Vagina (tissue), 2 donors: ENCODE measurements around the gene MINDY4.

Experiments
- POLR2A ChIP-seq, 2 donors: fragments of 450-650 bp; IDR thresholded peaks; one replicate each; pipeline ENCODE4 v1.6.1; 2017; ENCODE audit warnings: antibody characterized with exemption in 2 of 2, mild to moderate bottlenecking in 2 of 2, moderate library complexity in 2 of 2
- POLR2AphosphoS5 ChIP-seq, 2 donors: sonication (generic); formaldehyde crosslinking; IDR thresholded peaks; one replicate each; pipeline ENCODE4 v1.9.0; 2017; ENCODE audit warnings: antibody characterized with exemption in 2 of 2, mild to moderate bottlenecking in 2 of 2, low read depth in 1 of 2; ENCODE audit not compliant: insufficient read depth in 1 of 2
- TF ChIP-seq, protein P1 (sequence below), 3 experiments: fragments of 450-650 bp in 2 of 3; fragments of 200-600 bp in 1 of 3; sonication (generic) in 1 of 3; IDR thresholded peaks; one replicate each; pipeline ENCODE4 v1.5.1; 2017 to 2019; ENCODE audit warnings: antibody characterized with exemption in 3 of 3, mild to moderate bottlenecking in 2 of 3, moderate library complexity in 2 of 3

DNA sequence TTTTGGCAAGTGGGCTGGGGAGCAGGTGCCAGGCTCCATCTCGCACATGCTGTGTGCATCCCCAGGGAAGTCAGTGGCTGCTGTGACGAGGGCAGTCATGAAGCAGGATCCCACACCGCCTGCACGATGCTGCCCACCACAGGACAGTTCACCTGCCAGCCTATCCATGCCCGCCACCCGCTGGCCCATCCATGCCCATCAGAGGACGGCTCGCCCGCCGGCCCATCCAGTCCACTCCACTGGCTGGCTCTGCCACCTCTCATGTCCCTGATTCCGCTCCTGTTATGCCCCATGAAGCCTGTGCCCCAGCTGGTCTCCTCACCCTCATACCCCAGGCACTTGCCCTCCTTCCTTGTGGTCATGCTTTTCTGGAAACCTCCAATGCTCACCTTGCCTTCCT is 37.5 kb upstream of the MINDY4 start:
- TF ChIP-seq POLR2A (IDR thresholded peaks at IDR 0.05) (no peak), POLR2AphosphoS5 (IDR thresholded peaks at IDR 0.05; ENCODE audit: insufficient read depth in 1 of 2, low read depth in 1 of 2) (no peak)
- TF ChIP-seq, protein P1, sequence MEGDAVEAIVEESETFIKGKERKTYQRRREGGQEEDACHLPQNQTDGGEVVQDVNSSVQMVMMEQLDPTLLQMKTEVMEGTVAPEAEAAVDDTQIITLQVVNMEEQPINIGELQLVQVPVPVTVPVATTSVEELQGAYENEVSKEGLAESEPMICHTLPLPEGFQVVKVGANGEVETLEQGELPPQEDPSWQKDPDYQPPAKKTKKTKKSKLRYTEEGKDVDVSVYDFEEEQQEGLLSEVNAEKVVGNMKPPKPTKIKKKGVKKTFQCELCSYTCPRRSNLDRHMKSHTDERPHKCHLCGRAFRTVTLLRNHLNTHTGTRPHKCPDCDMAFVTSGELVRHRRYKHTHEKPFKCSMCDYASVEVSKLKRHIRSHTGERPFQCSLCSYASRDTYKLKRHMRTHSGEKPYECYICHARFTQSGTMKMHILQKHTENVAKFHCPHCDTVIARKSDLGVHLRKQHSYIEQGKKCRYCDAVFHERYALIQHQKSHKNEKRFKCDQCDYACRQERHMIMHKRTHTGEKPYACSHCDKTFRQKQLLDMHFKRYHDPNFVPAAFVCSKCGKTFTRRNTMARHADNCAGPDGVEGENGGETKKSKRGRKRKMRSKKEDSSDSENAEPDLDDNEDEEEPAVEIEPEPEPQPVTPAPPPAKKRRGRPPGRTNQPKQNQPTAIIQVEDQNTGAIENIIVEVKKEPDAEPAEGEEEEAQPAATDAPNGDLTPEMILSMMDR (IDR thresholded peaks at IDR 0.05) = no peak
